Astrocyte of the spinal cord (primary cell): ENCODE data around the gene NDP.
A peak's percentile ranks its signal among the peaks of the same experiment; 100 is the strongest.

Experiments used
- DNase-seq: peaks from one replicate; pipeline ENCODE4 v3.0.0; 2011; ENCODE audit warnings: low read depth, low spot score
- H3K4me3 ChIP-seq: 2 replicates; pipeline ENCODE4 v1.5.1; 2011; ENCODE audit warnings: low read depth, mild to moderate bottlenecking, low read length, moderate library complexity
- in situ Hi-C: cut with HindIII; loops from 2 replicates; pipeline ENCODE4 v1.10.0; 2017; ENCODE audit warnings: low sequenced_read_pairs
- TF ChIP-seq, protein P1 (sequence below): IDR thresholded peaks from 2 replicates; pipeline ENCODE4 v1.5.1; 2012; ENCODE audit warnings: low read depth, mild to moderate bottlenecking, low read length, inconsistent platforms

The NDP gene

GRCh38 chrX:43973249-43974099, at the start of gene NDP:
TSS of gene NDP (minus strand) at chrX:43973390. CDS start at chrX:43958645, 14,745 bp downstream.
- in situ Hi-C loops = no loop called here
- TF ChIP-seq, protein P1, sequence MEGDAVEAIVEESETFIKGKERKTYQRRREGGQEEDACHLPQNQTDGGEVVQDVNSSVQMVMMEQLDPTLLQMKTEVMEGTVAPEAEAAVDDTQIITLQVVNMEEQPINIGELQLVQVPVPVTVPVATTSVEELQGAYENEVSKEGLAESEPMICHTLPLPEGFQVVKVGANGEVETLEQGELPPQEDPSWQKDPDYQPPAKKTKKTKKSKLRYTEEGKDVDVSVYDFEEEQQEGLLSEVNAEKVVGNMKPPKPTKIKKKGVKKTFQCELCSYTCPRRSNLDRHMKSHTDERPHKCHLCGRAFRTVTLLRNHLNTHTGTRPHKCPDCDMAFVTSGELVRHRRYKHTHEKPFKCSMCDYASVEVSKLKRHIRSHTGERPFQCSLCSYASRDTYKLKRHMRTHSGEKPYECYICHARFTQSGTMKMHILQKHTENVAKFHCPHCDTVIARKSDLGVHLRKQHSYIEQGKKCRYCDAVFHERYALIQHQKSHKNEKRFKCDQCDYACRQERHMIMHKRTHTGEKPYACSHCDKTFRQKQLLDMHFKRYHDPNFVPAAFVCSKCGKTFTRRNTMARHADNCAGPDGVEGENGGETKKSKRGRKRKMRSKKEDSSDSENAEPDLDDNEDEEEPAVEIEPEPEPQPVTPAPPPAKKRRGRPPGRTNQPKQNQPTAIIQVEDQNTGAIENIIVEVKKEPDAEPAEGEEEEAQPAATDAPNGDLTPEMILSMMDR = no peak
- DNase-seq = peak; percentile 10
- peak within 1 kb of the TSS; percentile 36 for H3K4me3 ChIP-seq

DNA sequence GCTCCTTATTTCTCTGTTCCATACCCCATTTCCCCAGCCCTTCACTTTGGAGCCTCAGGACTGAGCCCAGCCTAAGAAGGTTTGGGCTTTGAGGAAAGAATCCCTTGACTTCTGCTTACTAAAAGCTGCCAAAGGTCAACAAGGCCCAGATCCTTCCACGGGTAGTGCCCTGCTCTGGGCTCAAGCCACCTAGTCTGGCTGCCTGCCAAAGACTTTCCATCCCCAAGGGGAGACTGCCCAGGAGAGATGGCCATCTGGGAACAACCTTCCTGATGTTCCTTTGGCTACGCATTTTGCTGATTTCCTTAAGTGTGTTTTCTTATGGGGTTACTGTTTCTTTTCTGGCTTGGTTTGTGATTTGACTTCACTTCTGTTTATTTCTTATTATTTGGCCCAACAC, 49.8 kb upstream of the NDP start:
- in situ Hi-C loops = no loop called here
- TF ChIP-seq, protein P1 = no peak
- no peak overlapping the region for H3K4me3 ChIP-seq
- no peak for DNase-seq

DNA sequence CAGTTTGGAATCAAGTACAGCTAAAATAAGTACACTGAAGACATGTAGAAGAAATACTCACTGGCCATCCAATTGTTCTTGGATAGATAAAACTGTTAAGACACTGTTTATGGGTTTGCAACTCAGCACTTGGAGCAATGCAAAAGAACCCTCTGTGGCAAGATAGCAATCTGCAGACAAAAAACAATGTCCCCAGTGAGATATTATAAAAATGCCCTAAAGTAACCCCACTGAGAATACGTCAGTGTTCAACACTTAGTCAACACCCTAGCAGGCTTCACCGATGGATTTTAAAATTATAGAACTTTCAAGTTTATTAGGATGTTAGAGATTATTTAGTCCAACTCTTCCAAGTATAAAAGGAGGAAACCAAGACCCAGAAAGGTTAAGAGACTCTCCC, 47.5 kb upstream of the NDP start:
- in situ Hi-C loops = no loop called here
- no peak for DNase-seq
- TF ChIP-seq, protein P1 = no peak
- no peak overlapping the region for H3K4me3 ChIP-seq

DNA sequence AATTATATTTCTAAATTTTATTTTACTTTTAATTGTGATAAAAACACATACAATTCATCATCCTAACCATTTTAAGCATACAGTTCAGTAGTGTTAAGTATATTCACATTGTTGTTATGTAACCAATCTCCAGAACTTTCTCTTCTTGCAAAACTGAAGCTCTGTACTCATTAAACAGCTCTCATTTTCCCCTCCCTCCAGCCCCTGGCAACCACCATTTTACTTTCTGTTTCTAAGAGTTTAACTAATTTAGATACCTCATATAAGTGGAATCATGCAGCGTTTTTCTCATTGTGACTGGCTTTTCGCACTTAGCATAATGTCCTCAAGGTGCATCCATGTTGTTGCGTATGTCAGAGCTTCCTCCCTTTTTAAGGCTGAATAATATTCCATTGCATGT, 46.7 kb upstream of the NDP start:
- H3K4me3 ChIP-seq = no peak overlapping the region
- no peak for DNase-seq
- in situ Hi-C loops = no loop called here
- TF ChIP-seq, protein P1 = no peak

DNA sequence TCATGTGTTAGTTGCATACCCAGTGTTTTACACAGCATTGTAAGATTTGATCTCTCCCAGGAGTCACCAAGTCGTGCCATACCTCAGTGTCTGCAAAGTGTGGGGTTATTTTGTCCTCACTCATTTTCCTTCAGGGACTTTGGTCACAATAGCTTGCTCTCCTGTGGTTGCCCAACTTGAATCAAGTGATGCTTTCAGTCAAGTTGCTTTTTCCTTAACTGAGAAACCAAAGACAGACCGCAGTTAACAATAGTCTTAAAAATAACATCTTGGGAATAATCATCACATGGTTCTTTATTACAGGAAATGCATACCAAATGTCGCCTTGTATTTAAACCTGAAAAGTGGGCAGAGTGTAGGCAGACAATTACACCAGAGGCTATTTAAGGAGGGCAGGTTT, 44.5 kb upstream of the NDP start:
- TF ChIP-seq, protein P1 = no peak
- in situ Hi-C loops = no loop called here
- no peak for DNase-seq
- H3K4me3 ChIP-seq = no peak overlapping the region

DNA sequence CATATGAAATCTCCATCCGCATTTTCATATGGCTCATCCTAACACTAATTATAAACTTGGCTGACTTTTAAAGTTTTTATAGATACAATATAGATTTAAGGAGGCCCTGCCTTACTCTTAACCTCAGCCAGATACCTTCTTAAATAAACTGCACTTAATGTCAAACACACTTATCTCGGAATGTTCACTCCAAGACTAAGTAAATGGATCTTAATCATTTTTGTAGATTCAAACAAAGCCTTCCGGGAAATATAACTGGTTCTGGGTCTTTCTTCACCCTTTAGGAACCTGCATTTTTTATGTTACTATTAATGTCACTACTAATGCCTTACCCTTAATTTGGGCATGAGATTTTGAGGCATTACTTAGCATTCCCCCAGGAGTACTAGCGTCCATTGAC, 43.7 kb upstream of the NDP start:
- in situ Hi-C loops = no loop called here
- H3K4me3 ChIP-seq = no peak overlapping the region
- no peak for DNase-seq
- TF ChIP-seq, protein P1 = no peak
